Adipocyte (in vitro differentiated cells): Measurements from ENCODE around the gene GADD45G.

Experiments used
- DNase-seq: peaks from one replicate; pipeline ENCODE4 v3.0.0-alpha.2; 2015; ENCODE audit warnings: low read depth
- H3K27me3 ChIP-seq: replicated peaks from 2 replicates; pipeline ENCODE4 v1.7.0; 2013; ENCODE audit warnings: mild to moderate bottlenecking, low read length, moderate library complexity; ENCODE audit not compliant: control insufficient read depth, insufficient read depth
- H3K36me3 ChIP-seq: 2 replicates; pipeline ENCODE4 v1.7.0; 2013; ENCODE audit warnings: low read length, mild to moderate bottlenecking, moderate library complexity; ENCODE audit not compliant: control insufficient read depth, insufficient read depth, severe bottlenecking
- H3K4me1 ChIP-seq: 2 replicates; pipeline ENCODE4 v1.7.0; 2013; ENCODE audit warnings: mild to moderate bottlenecking, low read length, moderate library complexity; ENCODE audit not compliant: control insufficient read depth, insufficient read depth
- H3K4me3 ChIP-seq: 2 replicates; pipeline ENCODE4 v1.7.0; 2013; ENCODE audit warnings: mild to moderate bottlenecking, low read length, moderate library complexity
- H3K9ac ChIP-seq: 2 replicates; pipeline ENCODE4 v1.7.0; 2013; ENCODE audit warnings: mild to moderate bottlenecking, low read length, moderate library complexity
- H3K9me3 ChIP-seq: 2 replicates; pipeline ENCODE4 v1.7.0; 2013; ENCODE audit warnings: mild to moderate bottlenecking, low read length, moderate library complexity; ENCODE audit not compliant: control insufficient read depth

The GADD45G gene

GRCh38 chr9:89646189-89646939 lies 41.6 kb downstream of the GADD45G start:
- Histone ChIP-seq H3K27me3 (peaks cover 63% of the 10 kb centered on the region), H3K9me3 (peaks cover 5% of the 10 kb centered on the region), H3K4me3 (no peak overlapping the region), H3K4me1 (no peaks in the 10 kb centered on the region), H3K9ac (no peak overlapping the region), H3K36me3 (no peaks in the 10 kb centered on the region)
- DNase-seq, result no peak

DNA sequence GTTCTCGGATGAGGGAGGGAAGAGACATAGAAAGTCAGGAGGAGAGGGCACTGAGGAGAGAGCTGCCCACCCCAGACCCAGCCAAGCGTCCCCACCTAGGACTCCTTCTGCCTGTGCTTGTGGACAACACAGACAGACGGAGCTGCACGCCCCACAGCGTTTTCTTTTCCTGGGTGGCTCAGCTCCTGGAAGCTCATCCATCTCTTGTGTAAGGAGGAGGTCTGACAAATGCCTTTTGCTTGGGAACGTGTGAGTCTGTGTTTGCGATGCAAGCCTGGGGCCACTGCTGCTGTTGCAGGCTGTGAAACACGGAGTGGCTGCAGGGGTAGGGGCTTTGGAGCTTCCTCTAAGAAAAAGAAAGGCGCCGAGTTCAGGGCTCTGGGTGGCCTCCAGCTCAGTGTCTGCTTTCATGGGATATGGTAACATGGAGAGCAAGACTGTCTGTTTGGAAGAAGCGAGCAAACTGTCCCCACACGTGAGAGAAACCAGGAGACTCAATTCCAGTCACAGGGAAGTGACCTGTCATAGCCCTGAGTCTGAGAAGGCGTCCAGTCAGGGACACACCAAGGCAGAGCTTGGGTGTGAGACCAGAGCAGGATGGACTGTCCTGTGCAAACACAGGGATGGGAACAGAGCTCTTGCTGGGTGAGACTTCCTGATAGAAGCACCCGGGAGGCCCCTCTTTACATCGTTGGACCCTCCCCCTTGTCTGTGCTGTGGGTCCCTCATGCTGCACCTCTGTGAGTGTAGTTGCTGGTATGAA lies 42.7 kb downstream of the GADD45G start:
- H3K4me3 ChIP-seq, result no peak overlapping the region
- no peak overlapping the region for H3K9ac ChIP-seq
- H3K27me3 ChIP-seq, result peaks cover 60% of the 10 kb centered on the region
- no peak for DNase-seq
- no peaks in the 10 kb centered on the region for H3K36me3 ChIP-seq
- H3K9me3 ChIP-seq, result peaks cover 5% of the 10 kb centered on the region
- H3K4me1 ChIP-seq, result no peaks in the 10 kb centered on the region

- no peak overlapping the region for H3K9ac ChIP-seq
- H3K36me3 ChIP-seq, result no peaks in the 10 kb centered on the region
- DNase-seq, result no peak
- H3K4me3 ChIP-seq, result no peak overlapping the region
- peaks cover 5% of the 10 kb centered on the region for H3K9me3 ChIP-seq
- no peaks in the 10 kb centered on the region for H3K4me1 ChIP-seq
- peaks cover 62% of the 10 kb centered on the region for H3K27me3 ChIP-seq
Observed at GRCh38 chr9:89648247-89649000, 43.6 kb downstream of the GADD45G start.

- Histone ChIP-seq H3K9me3 (peaks cover 5% of the 10 kb centered on the region), H3K27me3 (peaks cover 58% of the 10 kb centered on the region), H3K4me1 (no peaks in the 10 kb centered on the region), H3K36me3 (no peaks in the 10 kb centered on the region), H3K9ac (no peak overlapping the region), H3K4me3 (no peak overlapping the region)
- DNase-seq, result no peak
Observed at GRCh38 chr9:89649039-89649691, 44.4 kb downstream of the GADD45G start.

GRCh38 chr9:89654025-89654662 lies 49.3 kb downstream of the GADD45G start:
- Histone ChIP-seq H3K4me1 (peaks cover 4% of the 10 kb centered on the region), H3K36me3 (no peaks in the 10 kb centered on the region), H3K27me3 (peaks cover 40% of the 10 kb centered on the region), H3K4me3 (no peak overlapping the region), H3K9me3 (no peaks in the 10 kb centered on the region), H3K9ac (no peak overlapping the region)
- DNase-seq, result no peak

DNA sequence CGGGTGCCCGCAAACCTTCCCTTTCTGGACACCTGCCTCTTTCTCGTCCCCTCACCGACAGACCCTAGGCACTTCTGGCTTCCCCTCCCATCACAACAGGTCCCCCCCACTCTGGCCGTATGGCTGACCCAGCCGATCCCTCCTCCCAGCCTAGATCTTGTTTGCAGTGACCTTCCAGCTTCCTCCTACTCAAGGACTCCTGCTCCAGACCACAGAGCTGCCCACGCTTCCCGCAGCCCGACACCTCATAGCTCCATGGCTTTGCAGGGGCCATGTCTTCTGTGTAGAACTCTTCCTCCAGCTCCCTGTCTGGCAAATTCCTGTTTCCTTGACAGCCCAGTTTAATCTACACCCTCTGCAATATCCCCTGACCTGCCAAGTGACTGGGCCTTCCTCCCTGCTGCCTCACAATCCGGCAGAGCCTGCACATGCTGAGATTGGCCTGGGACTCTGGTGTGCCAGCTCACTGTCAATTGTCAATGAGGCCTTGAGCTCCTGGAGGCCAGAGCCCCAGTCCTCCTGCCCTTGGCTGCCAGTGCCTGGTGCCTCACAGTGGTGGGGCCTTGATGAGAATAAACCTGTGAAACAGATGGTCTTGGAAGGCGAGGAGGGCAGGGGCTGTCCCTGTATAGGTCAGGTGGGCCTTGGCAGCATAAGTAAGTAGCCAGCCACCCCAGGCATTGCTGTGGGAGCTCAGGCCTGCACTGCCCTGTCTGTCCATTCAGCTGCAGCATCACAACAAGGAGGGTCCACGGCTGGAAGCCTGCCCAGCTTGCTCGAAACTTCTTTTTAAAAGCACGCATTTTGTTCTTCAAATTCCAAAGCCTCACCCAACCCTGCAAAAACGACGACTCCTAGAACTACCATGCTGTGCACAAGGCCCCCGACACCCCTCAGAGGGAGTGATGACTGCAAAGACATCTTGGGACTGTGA lies 50.5 kb downstream of the GADD45G start:
- Histone ChIP-seq H3K9ac (no peak overlapping the region), H3K36me3 (no peaks in the 10 kb centered on the region), H3K4me3 (no peak overlapping the region), H3K4me1 (peaks cover 4% of the 10 kb centered on the region), H3K9me3 (no peaks in the 10 kb centered on the region), H3K27me3 (peaks cover 44% of the 10 kb centered on the region)
- DNase-seq, result no peak
